HepG2 (cell line): ENCODE results near the gene ATP8A2. TPM values are rescaled to one million over a fixed set of nuclear protein-coding genes. Genes with fewer than 3 reads are reported as not detected.

ENCODE experiments used
- ATAC-seq: fragments of 200-7000 bp; cut with Tn5 transposase; 3 replicates; pipeline ENCODE4 v1.9.1; 2020; ENCODE audit warnings: mild to moderate bottlenecking, moderate library complexity
- BruUV-seq: library from RNA; stranded (reverse); fragments of 400-500 nt; replicated peaks from 2 replicates; lab custom pipeline; 2021; lab: Mats Ljungman, UMichigan
- CTCF ChIA-PET: fragments of 300-600 bp; formaldehyde crosslinking; extraction: SDS; loops from one replicate; lab custom pipeline; 2021; ENCODE audit warnings: low total read pairs, inconsistent platforms, low intra/inter-chr PET ratio; lab: Yijun Ruan, JAX
- POLR2A ChIA-PET: fragments of 350-600 bp; sonication (Branson Sonifier 250); formaldehyde crosslinking; loops from one replicate; lab custom pipeline; 2020; ENCODE audit warnings: antibody characterized with exemption, inconsistent platforms; lab: Yijun Ruan, JAX
- DNase-seq: peaks from one replicate; pipeline ENCODE4 v3.0.0-alpha.2; 2015; ENCODE audit warnings: low spot score
- FAIRE-seq: peaks from 3 replicates; lab custom pipeline; 2011; peaks lifted over from hg19 to GRCh38; lab: Jason Lieb, UNC
- H2AFZ ChIP-seq: one replicate; pipeline ENCODE4 v1.6.1; 2011; ENCODE audit warnings: low read length, inconsistent platforms
- H3K27ac ChIP-seq: fragments of 300-600 bp; 3 replicates; pipeline ENCODE4 v1.8.0; 2011; ENCODE audit warnings: mixed run types, mild to moderate bottlenecking, mixed read lengths, low read length, inconsistent platforms; ENCODE audit not compliant: insufficient read depth; ENCODE audit errors: extremely low read length
- H3K27me3 ChIP-seq, 2 experiments: fragments of 200-600 bp in 1 of 2; 2 replicates in 1 of 2; 3 replicates in 1 of 2; pipeline versions ENCODE4 v1.6.0 to v1.8.0; 2011; ENCODE audit warnings: low read length in 2 of 2, mild to moderate bottlenecking in 2 of 2, moderate library complexity in 2 of 2, inconsistent platforms in 1 of 2; ENCODE audit not compliant: insufficient read depth in 2 of 2, control insufficient read depth in 1 of 2
- H3K36me3 ChIP-seq, 2 experiments: fragments of 200-600 bp in 1 of 2; replicated peaks in 1 of 2; 2 replicates in 1 of 2; 3 replicates in 1 of 2; pipeline versions ENCODE4 v1.5.1 to v1.8.0; 2011; ENCODE audit warnings: low read length in 2 of 2, inconsistent platforms in 1 of 2; ENCODE audit not compliant: insufficient read depth in 2 of 2, control insufficient read depth in 1 of 2
- H3K4me1 ChIP-seq: 2 replicates; pipeline ENCODE4 v1.5.1; 2012; ENCODE audit warnings: low read length, inconsistent platforms; ENCODE audit not compliant: insufficient read depth
- H3K4me2 ChIP-seq: 2 replicates; pipeline ENCODE4 v1.6.0; 2011; ENCODE audit warnings: low read depth, low read length, inconsistent platforms
- H3K4me3 ChIP-seq, 3 experiments: fragments of 200-600 bp in 1 of 3; sonication (generic), shearing (Covaris generic) in 1 of 3; replicated peaks in 1 of 3; 2 replicates each; pipeline ENCODE4 v1.5.1; 2011 to 2016; ENCODE audit warnings: low read length in 3 of 3, inconsistent platforms in 2 of 3, low read depth in 2 of 3, mild to moderate bottlenecking in 2 of 3, control low read depth in 1 of 3, mixed read lengths in 1 of 3; ENCODE audit not compliant: insufficient read depth in 1 of 3
- H3K79me2 ChIP-seq: one replicate; pipeline ENCODE4 v1.6.1; 2011; ENCODE audit warnings: low read length, inconsistent platforms; ENCODE audit not compliant: insufficient read depth
- H3K9ac ChIP-seq: 2 replicates; pipeline ENCODE4 v1.6.0; 2011; ENCODE audit warnings: mild to moderate bottlenecking, low read depth, low read length, inconsistent platforms; ENCODE audit not compliant: insufficient read depth
- H3K9me3 ChIP-seq: 2 replicates; pipeline ENCODE4 v1.5.1; 2012; ENCODE audit warnings: mild to moderate bottlenecking, low read length
- H4K20me1 ChIP-seq: 2 replicates; pipeline ENCODE4 v1.6.0; 2011; ENCODE audit warnings: inconsistent platforms, mild to moderate bottlenecking, low read length, moderate library complexity; ENCODE audit not compliant: insufficient read depth
- ATAD3A ChIP-seq: sonication (generic); formaldehyde crosslinking; IDR thresholded peaks from 2 replicates; pipeline ENCODE4 v1.4.0; 2020; ENCODE audit warnings: missing genetic modification reagents
- DNMT3B ChIP-seq: conservative IDR thresholded peaks from 2 replicates; pipeline ENCODE4 v1.6.1; 2016; ENCODE audit warnings: missing biosample characterization, control low read depth
- MTA3 ChIP-seq: sonication (generic); formaldehyde crosslinking; IDR thresholded peaks from 2 replicates; pipeline ENCODE4 v1.4.0; 2020; ENCODE audit warnings: missing genetic modification reagents
- NCOA1 ChIP-seq: sonication (generic); formaldehyde crosslinking; IDR thresholded peaks from 2 replicates; pipeline ENCODE4 v1.9.0; 2021; ENCODE audit warnings: missing genetic modification reagents
- NCOA5 ChIP-seq: sonication (generic); formaldehyde crosslinking; IDR thresholded peaks from 2 replicates; pipeline ENCODE4 v1.4.0; 2020; ENCODE audit warnings: missing genetic modification reagents
- SIX1 ChIP-seq: sonication (generic); formaldehyde crosslinking; IDR thresholded peaks from 2 replicates; pipeline ENCODE4 v1.4.0; 2020; ENCODE audit warnings: missing genetic modification reagents, borderline replicate concordance
- SNAI1 ChIP-seq: sonication (generic); formaldehyde crosslinking; IDR thresholded peaks from 2 replicates; pipeline ENCODE4 v1.5.0; 2020; ENCODE audit warnings: mild to moderate bottlenecking, missing genetic modification reagents, borderline replicate concordance
- STAG1 ChIP-seq: sonication (generic); formaldehyde crosslinking; IDR thresholded peaks from 2 replicates; pipeline ENCODE4 v1.4.0; 2020; ENCODE audit warnings: missing genetic modification reagents
- TBL1XR1 ChIP-seq: fragments of 150-350 bp; IDR thresholded peaks from 2 replicates; pipeline ENCODE4 v1.6.1; 2014; ENCODE audit warnings: borderline replicate concordance, low read length; ENCODE audit not compliant: partially characterized antibody
- TMF1 ChIP-seq: sonication (generic); formaldehyde crosslinking; IDR thresholded peaks from 2 replicates; pipeline ENCODE4 v1.8.1; 2022; ENCODE audit warnings: low read depth, missing genetic modification reagents
- WIZ ChIP-seq: sonication (generic); formaldehyde crosslinking; IDR thresholded peaks from 2 replicates; pipeline ENCODE4 v1.5.1; 2020; ENCODE audit warnings: mild to moderate bottlenecking, missing genetic modification reagents
- ZKSCAN5 ChIP-seq: sonication (generic); formaldehyde crosslinking; IDR thresholded peaks from 2 replicates; pipeline ENCODE4 v1.5.1; 2020; ENCODE audit warnings: mild to moderate bottlenecking, missing genetic modification reagents
- ZNF430 ChIP-seq: sonication (generic); formaldehyde crosslinking; IDR thresholded peaks from 2 replicates; pipeline ENCODE4 v1.9.0; 2021; ENCODE audit warnings: mild to moderate bottlenecking, missing genetic modification reagents
- ZNF646 ChIP-seq: sonication (generic); formaldehyde crosslinking; IDR thresholded peaks from 2 replicates; pipeline ENCODE4 v1.9.0; 2021; ENCODE audit warnings: mild to moderate bottlenecking, missing genetic modification reagents
- ZNF737 ChIP-seq: sonication (generic); formaldehyde crosslinking; IDR thresholded peaks from 2 replicates; pipeline ENCODE4 v1.5.0; 2020; ENCODE audit warnings: missing genetic modification reagents, mild to moderate bottlenecking, borderline replicate concordance
- ZSCAN9 ChIP-seq: IDR thresholded peaks from 2 replicates; pipeline ENCODE4 v1.6.1; 2016; ENCODE audit warnings: borderline replicate concordance
- WGBS: methylation state at CpG from one replicate; pipeline ENCODE4 v1.1.6; 2017; ENCODE audit warnings: low lambda C conversion rate; 5-methylcytosine and 5-hydroxymethylcytosine counted together
- in situ Hi-C: cut with HindIII; loops from 2 replicates; pipeline ENCODE4 v1.10.0; 2017; ENCODE audit warnings: low pct_unique_long_range_greater_than_20kb; ENCODE audit not compliant: extremely low pct_ligation_motif_present
- intact Hi-C: fragments of 100-400 bp; cut with micrococcal nuclease; formaldehyde crosslinking; loops from one replicate; pipeline ENCODE4 v1.10.0; 2022; ENCODE audit not compliant: unreplicated experiment
- polyA plus RNA-seq, 8 experiments: library from polyadenylated mRNA; depleted of rRNA in 3 of 8; stranded (reverse) in 7 of 8; unstranded in 1 of 8; fragments of >200 nt; fragmentation: Illumina TruSeq in 4 of 8; extraction: Trizol in 4 of 8; gene quantifications; 2 replicates each; pipeline versions ENCODE4 v1.2.1 to v1.2.3, GENCODE V29; 2011 to 2016; ENCODE audit warnings: low read depth in 4 of 8, missing spikeins in 1 of 8, mixed read lengths in 1 of 8; ENCODE audit not compliant: insufficient read depth in 1 of 8
- total RNA-seq, 5 experiments: library from RNA; depleted of rRNA; stranded (reverse); fragments of >200 nt; fragmentation: Illumina TruSeq; extraction: Trizol; gene quantifications; 2 replicates each; pipeline ENCODE4 v1.2.3, GENCODE V29; 2016; ENCODE audit warnings: low read depth in 1 of 5
- TF ChIP-seq, protein P1 (sequence below): sonication (generic); formaldehyde crosslinking; IDR thresholded peaks from 2 replicates; pipeline ENCODE4 v1.5.1; 2020; ENCODE audit warnings: mild to moderate bottlenecking, missing genetic modification reagents, moderate library complexity
- TF ChIP-seq, protein P2 (sequence below): sonication (generic); formaldehyde crosslinking; conservative IDR thresholded peaks from 2 replicates; pipeline ENCODE4 v1.4.0; 2020; ENCODE audit warnings: missing genetic modification reagents

ATP8A2 gene
- total and polyA plus RNA-seq, 2 of the 13 experiments (the other 11 are each of a cell fraction or from before 2014, with no cell fraction given): 0.09 TPM; not detected in 1

DNA sequence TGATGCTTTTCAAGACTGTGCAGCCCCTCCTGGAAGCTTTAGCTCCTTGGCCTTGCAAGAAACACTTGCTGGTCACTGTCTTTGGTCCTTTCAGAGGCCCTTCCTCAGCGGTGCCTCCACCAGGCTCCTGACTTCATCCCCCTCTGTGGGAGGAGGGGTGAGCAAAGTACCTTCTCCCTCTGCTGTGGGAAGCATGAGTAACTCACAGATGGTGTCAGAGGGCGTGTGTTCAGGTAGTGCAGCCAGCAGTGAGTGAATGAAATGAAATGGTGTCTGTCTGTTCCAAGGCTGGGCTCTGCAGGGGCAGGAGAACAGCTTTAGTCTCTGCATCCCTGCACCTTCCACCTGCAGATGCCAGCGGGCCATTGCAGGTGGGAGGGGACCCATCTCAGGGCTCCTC, 577.1 kb downstream of the ATP8A2 start (continued):
- no peak for TF ChIP-seq ZNF430 (CRISPR knock-in tag)
- no peak for TF ChIP-seq MTA3 (CRISPR knock-in tag)
- TF ChIP-seq STAG1: no peak
- TF ChIP-seq DNMT3B (CRISPR knock-in tag): no peak
- no peak for TF ChIP-seq NCOA5 (CRISPR knock-in tag)
- TF ChIP-seq WIZ (CRISPR knock-in tag): no peak
- no peak for TF ChIP-seq SIX1 (CRISPR knock-in tag)
- TF ChIP-seq, all 625 proteins: peak for 0

GRCh38 chr13:25951831-25952230, 580.1 kb downstream of the ATP8A2 start:
- CTCF ChIA-PET: no interaction called here
- Histone ChIP-seq H3K9ac (no peak overlapping the region), H3K27ac (no peak overlapping the region), H3K4me3 (no peak overlapping the region), H4K20me1 (no peaks in the 10 kb centered on the region), H3K9me3 (no peaks in the 10 kb centered on the region), H3K4me2 (no peak overlapping the region), H3K36me3 (no peaks in the 10 kb centered on the region), H3K27me3 (no peaks in the 10 kb centered on the region; a peak in 1 of 5 replicates), H3K79me2 (no peaks in the 10 kb centered on the region), H2AFZ (no peak overlapping the region), H3K4me1 (no peaks in the 10 kb centered on the region)
- ATAC-seq: no peak
- intact Hi-C loops: no loop called here
- POLR2A ChIA-PET: no interaction called here
- no peak for DNase-seq
- in situ Hi-C loops: no loop called here
- no TSS peak for BruUV-seq
- FAIRE-seq: no peak
- 3% methylated on average over 4 of the region's 4 CpGs for WGBS
- TF ChIP-seq NCOA1 (no peak), ZSCAN9 (no peak), ATAD3A (CRISPR knock-in tag) (no peak), TMF1 (CRISPR knock-in tag) (no peak), TBL1XR1 (no peak), ZNF737 (CRISPR knock-in tag) (no peak), SNAI1 (CRISPR knock-in tag) (no peak), ZNF646 (CRISPR knock-in tag) (no peak), ZKSCAN5 (CRISPR knock-in tag) (no peak)
- TF ChIP-seq, protein P1, sequence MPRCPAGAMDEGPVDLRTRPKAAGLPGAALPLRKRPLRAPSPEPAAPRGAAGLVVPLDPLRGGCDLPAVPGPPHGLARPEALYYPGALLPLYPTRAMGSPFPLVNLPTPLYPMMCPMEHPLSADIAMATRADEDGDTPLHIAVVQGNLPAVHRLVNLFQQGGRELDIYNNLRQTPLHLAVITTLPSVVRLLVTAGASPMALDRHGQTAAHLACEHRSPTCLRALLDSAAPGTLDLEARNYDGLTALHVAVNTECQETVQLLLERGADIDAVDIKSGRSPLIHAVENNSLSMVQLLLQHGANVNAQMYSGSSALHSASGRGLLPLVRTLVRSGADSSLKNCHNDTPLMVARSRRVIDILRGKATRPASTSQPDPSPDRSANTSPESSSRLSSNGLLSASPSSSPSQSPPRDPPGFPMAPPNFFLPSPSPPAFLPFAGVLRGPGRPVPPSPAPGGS: no peak
- TF ChIP-seq, protein P2, sequence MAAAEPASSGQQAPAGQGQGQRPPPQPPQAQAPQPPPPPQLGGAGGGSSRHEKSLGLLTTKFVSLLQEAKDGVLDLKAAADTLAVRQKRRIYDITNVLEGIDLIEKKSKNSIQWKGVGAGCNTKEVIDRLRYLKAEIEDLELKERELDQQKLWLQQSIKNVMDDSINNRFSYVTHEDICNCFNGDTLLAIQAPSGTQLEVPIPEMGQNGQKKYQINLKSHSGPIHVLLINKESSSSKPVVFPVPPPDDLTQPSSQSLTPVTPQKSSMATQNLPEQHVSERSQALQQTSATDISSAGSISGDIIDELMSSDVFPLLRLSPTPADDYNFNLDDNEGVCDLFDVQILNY (CRISPR knock-in tag): no peak
